ENCODE results near the gene IMPACT. TPM values are rescaled to one million over a fixed set of nuclear protein-coding genes. Genes with fewer than 3 reads are reported as not detected.

IMPACT gene
- total RNA-seq, 4 donors from 2014 or later = 4.1 to 63.9 (median 15.1) TPM

- Histone ChIP-seq H3K4me1 (no peaks in the 10 kb centered on the region), H3K9me3 (no peaks in the 10 kb centered on the region), H3K4me3 (no peak overlapping the region), H3K36me3 (no peaks in the 10 kb centered on the region), H3K27me3 (no peaks in the 10 kb centered on the region), H3K27ac (no peak overlapping the region)
- no peak for DNase-seq
- TF ChIP-seq POLR2A (IDR thresholded peaks at IDR 0.05) = no peak
- no peak for TF ChIP-seq CTCF (IDR thresholded peaks at IDR 0.05)
- intact Hi-C loops (cut with DNase I; ENCODE audit: low total_unique reads) = no loop called here
Observed at GRCh38 chr18:24470805-24471204, 44.3 kb downstream of the IMPACT start.

DNA sequence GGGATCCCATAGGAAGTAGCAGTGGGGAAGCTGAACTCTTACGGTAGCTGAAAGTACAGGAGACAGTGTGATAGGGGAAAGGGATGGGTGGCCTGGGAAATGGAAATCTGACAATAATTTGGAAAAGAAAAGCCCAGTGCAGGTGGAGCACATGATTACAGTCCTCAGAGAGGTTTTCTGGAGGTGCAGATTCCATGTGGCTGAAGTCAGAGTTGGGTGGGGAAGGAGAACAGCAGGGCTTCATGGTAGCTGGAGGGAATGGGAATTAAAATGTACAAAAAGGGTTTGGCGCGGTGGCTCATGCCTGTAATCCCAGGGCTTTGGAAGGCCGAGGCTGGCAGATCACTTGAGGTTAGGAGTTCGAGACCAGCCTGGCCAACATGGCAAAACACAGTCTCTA lies 46.1 kb downstream of the IMPACT start:
- Histone ChIP-seq H3K36me3 (no peaks in the 10 kb centered on the region), H3K9me3 (no peaks in the 10 kb centered on the region), H3K27me3 (no peaks in the 10 kb centered on the region), H3K4me1 (no peaks in the 10 kb centered on the region), H3K27ac (no peak overlapping the region), H3K4me3 (no peak overlapping the region)
- intact Hi-C loops (cut with DNase I; ENCODE audit: low total_unique reads) = no loop called here
- no peak for DNase-seq
- TF ChIP-seq POLR2A (IDR thresholded peaks at IDR 0.05) (no peak), CTCF (IDR thresholded peaks at IDR 0.05) (no peak)

- intact Hi-C loops (cut with DNase I; ENCODE audit: low total_unique reads) = no loop called here
- no peak for DNase-seq
- H3K4me3 ChIP-seq = no peak overlapping the region
Observed at GRCh38 chr18:24474406-24474805, 47.9 kb downstream of the IMPACT start.

GRCh38 chr18:24475926-24476589 lies 49.6 kb downstream of the IMPACT start:
- Histone ChIP-seq H3K36me3 (no peaks in the 10 kb centered on the region), H3K27me3 (no peaks in the 10 kb centered on the region), H3K27ac (no peak overlapping the region), H3K4me3 (no peak overlapping the region), H3K4me1 (no peaks in the 10 kb centered on the region), H3K9me3 (no peaks in the 10 kb centered on the region)
- no peak for DNase-seq
- TF ChIP-seq CTCF (IDR thresholded peaks at IDR 0.05) (no peak), POLR2A (IDR thresholded peaks at IDR 0.05) (no peak)
- intact Hi-C loops (cut with DNase I; ENCODE audit: low total_unique reads) = no loop called here

More at GRCh38 chr18:24474406-24474805, 47.9 kb downstream of the IMPACT start:
- H3K27me3 ChIP-seq = no peaks in the 10 kb centered on the region
- no peaks in the 10 kb centered on the region for H3K9me3 ChIP-seq
- H3K36me3 ChIP-seq = no peaks in the 10 kb centered on the region
- TF ChIP-seq POLR2A (IDR thresholded peaks at IDR 0.05) (no peak), CTCF (IDR thresholded peaks at IDR 0.05) (no peak)
- no peaks in the 10 kb centered on the region for H3K4me1 ChIP-seq
- H3K27ac ChIP-seq = no peak overlapping the region

- no peak overlapping the region for H3K27ac ChIP-seq
- intact Hi-C loops (cut with DNase I; ENCODE audit: low total_unique reads) = no loop called here
- H3K4me3 ChIP-seq = no peak overlapping the region
- no peaks in the 10 kb centered on the region for H3K27me3 ChIP-seq
- no peaks in the 10 kb centered on the region for H3K9me3 ChIP-seq
- H3K4me1 ChIP-seq = no peaks in the 10 kb centered on the region
- DNase-seq = no peak
- TF ChIP-seq POLR2A (IDR thresholded peaks at IDR 0.05) = no peak
- TF ChIP-seq CTCF (IDR thresholded peaks at IDR 0.05) = no peak
- H3K36me3 ChIP-seq = no peaks in the 10 kb centered on the region
Observed at GRCh38 chr18:24479371-24479770, 52.9 kb downstream of the IMPACT start.
